B cell (primary cell): Measurements from ENCODE around the gene CYP8B1. TPM values are rescaled to one million over a fixed set of nuclear protein-coding genes. Genes with fewer than 3 reads are reported as not detected.

Experiments used
- ATAC-seq: fragments of 200-7000 bp; cut with Tn5 transposase; one replicate; pipeline ENCODE4 v1.10.0; 2021; ENCODE audit warnings: low read depth, mild to moderate bottlenecking, moderate number of reproducible peaks, moderate library complexity
- CTCF ChIA-PET: fragments of 350-600 bp; sonication (Branson Sonifier 250); formaldehyde crosslinking; loops from one replicate; lab custom pipeline; 2021; ENCODE audit warnings: antibody characterized with exemption, inconsistent platforms; lab: Charles Lee
- POLR2A ChIA-PET: fragments of 350-600 bp; sonication (Branson Sonifier 250); formaldehyde crosslinking; loops from one replicate; lab custom pipeline; 2021; ENCODE audit warnings: antibody characterized with exemption; lab: Charles Lee
- DNase-seq: peaks from one replicate; pipeline ENCODE4 v3.0.0; 2013
- H2AFZ ChIP-seq: 2 replicates; pipeline ENCODE4 v1.6.1; 2012; ENCODE audit warnings: mild to moderate bottlenecking, low read depth, low read length; ENCODE audit not compliant: insufficient read depth, poor library complexity, severe bottlenecking
- H3K27ac ChIP-seq, 2 donors: 1 replicate in 1 of 2; 2 replicates in 1 of 2; pipeline ENCODE4 v1.5.1; 2012 to 2013; ENCODE audit warnings: low read length in 2 of 2, mild to moderate bottlenecking in 2 of 2, moderate library complexity in 1 of 2
- H3K27me3 ChIP-seq, 4 experiments: fragments of 200-600 bp in 1 of 4; sonication (generic) in 1 of 4; replicated peaks in 1 of 4; 1 replicate in 2 of 4; 2 replicates in 2 of 4; pipeline versions ENCODE4 v1.6.1 to v1.7.0; 2013 to 2016; ENCODE audit warnings: low read length in 3 of 4, mild to moderate bottlenecking in 2 of 4, mixed read lengths in 1 of 4, moderate library complexity in 1 of 4; ENCODE audit not compliant: insufficient read depth in 4 of 4, control insufficient read depth in 3 of 4; ENCODE audit errors: control extremely low read depth in 1 of 4
- H3K36me3 ChIP-seq, 2 experiments: replicated peaks in 1 of 2; 1 replicate in 1 of 2; 2 replicates in 1 of 2; pipeline versions ENCODE4 v1.6.1 to v1.7.1; 2013; ENCODE audit warnings: low read length in 1 of 2; ENCODE audit not compliant: insufficient read depth in 2 of 2, control insufficient read depth in 1 of 2; ENCODE audit errors: control extremely low read depth in 1 of 2, extremely low read depth in 1 of 2
- H3K4me1 ChIP-seq, 2 donors: fragments of 200-600 bp in 1 of 2; sonication (generic) in 1 of 2; 1 replicate in 1 of 2; 2 replicates in 1 of 2; pipeline versions ENCODE4 v1.5.1 to v1.6.1; 2013 to 2017; ENCODE audit warnings: low read length in 2 of 2; ENCODE audit not compliant: control insufficient read depth in 2 of 2, insufficient read depth in 2 of 2
- H3K4me2 ChIP-seq: replicated peaks from 2 replicates; pipeline ENCODE3; 2012; ENCODE audit warnings: mild to moderate bottlenecking, low read depth, low read length; ENCODE audit not compliant: poor library complexity, severe bottlenecking
- H3K4me3 ChIP-seq, 5 experiments: fragments of 200-600 bp in 1 of 5; sonication (generic) in 1 of 5; 1 replicate in 3 of 5; 2 replicates in 2 of 5; pipeline versions ENCODE4 v1.5.1 to v1.7.0; 2011 to 2016; ENCODE audit warnings: low read length in 4 of 5, mild to moderate bottlenecking in 4 of 5, low read depth in 2 of 5, control low read depth in 1 of 5, moderate library complexity in 1 of 5; ENCODE audit not compliant: insufficient read depth in 1 of 5; ENCODE audit errors: control extremely low read depth in 1 of 5, extremely low read depth in 1 of 5
- H3K79me2 ChIP-seq: fragments of 200-600 bp; sonication (generic); one replicate; pipeline ENCODE4 v1.6.0; 2016; ENCODE audit warnings: low read length; ENCODE audit not compliant: control insufficient read depth, insufficient read depth
- H3K9ac ChIP-seq: fragments of 200-600 bp; sonication (generic); 2 replicates; pipeline ENCODE4 v1.6.1; 2017; ENCODE audit warnings: mild to moderate bottlenecking, low read length, moderate library complexity
- H3K9me3 ChIP-seq, 3 donors: one replicate each; pipeline versions ENCODE4 v1.6.1 to v1.7.1; 2013; ENCODE audit warnings: low read length in 2 of 3; ENCODE audit not compliant: control insufficient read depth in 2 of 3, insufficient read depth in 1 of 3; ENCODE audit errors: control extremely low read depth in 1 of 3
- H4K20me1 ChIP-seq: 2 replicates; pipeline ENCODE4 v1.6.0; 2012; ENCODE audit warnings: mild to moderate bottlenecking, low read length; ENCODE audit not compliant: insufficient read depth, control insufficient read depth, poor library complexity, severe bottlenecking
- H3K27ac Mint-ChIP-seq: one replicate; pipeline ENCODE4 v1.8.0; 2021; ENCODE audit warnings: mixed read lengths
- H3K27me3 Mint-ChIP-seq: one replicate; pipeline ENCODE4 v1.8.0; 2021; ENCODE audit warnings: mixed read lengths
- H3K4me1 Mint-ChIP-seq: one replicate; pipeline ENCODE4 v1.8.0; 2021; ENCODE audit warnings: mixed read lengths
- H3K4me3 Mint-ChIP-seq: one replicate; pipeline ENCODE4 v1.8.0; 2021; ENCODE audit warnings: mixed read lengths
- H3K9me3 Mint-ChIP-seq: one replicate; pipeline ENCODE4 v1.8.0; 2022; ENCODE audit warnings: mixed read lengths; ENCODE audit not compliant: insufficient read depth
- CTCF ChIP-seq: fragments of 200-600 bp; IDR thresholded peaks from one replicate; pipeline ENCODE4 v1.8.0; 2022; ENCODE audit warnings: antibody characterized with exemption, mild to moderate bottlenecking
- EZH2 ChIP-seq: IDR thresholded peaks from 2 replicates; pipeline ENCODE4 v1.6.1; 2012; ENCODE audit warnings: borderline replicate concordance, low read depth, mild to moderate bottlenecking, moderate library complexity, low read length; ENCODE audit not compliant: insufficient read depth, poor library complexity, severe bottlenecking
- WGBS: methylation state at CpG from one replicate; pipeline ENCODE4 v1.1.5; 2013; ENCODE audit warnings: missing lambda C conversion rate; ENCODE audit not compliant: insufficient coverage; 5-methylcytosine and 5-hydroxymethylcytosine counted together
- intact Hi-C: fragments of 100-400 bp; cut with micrococcal nuclease; formaldehyde crosslinking; loops from one replicate; pipeline ENCODE4 v1.10.0; 2022
- polyA plus RNA-seq: library from polyadenylated mRNA; depleted of rRNA; stranded (reverse); fragments of >200 nt; gene quantifications from 2 replicates; pipeline ENCODE4 v1.2.3, GENCODE V29; 2012
- total RNA-seq, 2 donors: library from RNA; stranded (reverse); fragments of 120-200 nt in 1 of 2; gene quantifications; 1 replicate in 1 of 2; 2 replicates in 1 of 2; pipeline versions ENCODE4 v1.2.3 to v1.2.4, GENCODE V29; 2013 to 2022

The CYP8B1 gene
- total and polyA plus RNA-seq, 2 donors (not counting 1 experiment from before 2014, with no cell fraction given), result not detected

GRCh38 chr3:42864321-42864950 is 11.2 kb downstream of the CYP8B1 start:
- ATAC-seq (no peak), DNase-seq (no peak)
- Histone ChIP-seq H3K9me3 (no peaks in the 10 kb centered on the region), H3K36me3 (no peaks in the 10 kb centered on the region), H3K27me3 (no peaks in the 10 kb centered on the region), H3K4me2 (no peak overlapping the region), H3K4me1 (no peaks in the 10 kb centered on the region), H3K9ac (no peak overlapping the region), H3K27ac (no peak overlapping the region), H4K20me1 (no peaks in the 10 kb centered on the region), H3K4me3 (no peak overlapping the region), H3K79me2 (no peaks in the 10 kb centered on the region), H2AFZ (no peak overlapping the region)
- ChIA-PET POLR2A (no interaction called here), CTCF (no interaction called here)
- no peak overlapping the region for H3K4me3 Mint-ChIP-seq
- no peak for TF ChIP-seq EZH2
- TF ChIP-seq CTCF, result no peak
- H3K27ac Mint-ChIP-seq, result no peak overlapping the region
- WGBS, result 96% methylated on average over 12 of the region's 15 CpGs
- no peaks in the 10 kb centered on the region for H3K27me3 Mint-ChIP-seq
- H3K4me1 Mint-ChIP-seq, result no peaks in the 10 kb centered on the region
- no peaks in the 10 kb centered on the region for H3K9me3 Mint-ChIP-seq
- intact Hi-C loops, result no loop called here

GRCh38 chr3:42856544-42856943 is 19.1 kb downstream of the CYP8B1 start:
- H3K4me1 ChIP-seq, result peaks cover 12% of the 10 kb centered on the region in 2 donors
- no peaks in the 10 kb centered on the region for H3K9me3 Mint-ChIP-seq
- 6% methylated on average over 3 of the region's 3 CpGs for WGBS
- H2AFZ ChIP-seq, result no peak overlapping the region
- H3K4me2 ChIP-seq, result peak overlapping the region; percentile 18
- no peaks in the 10 kb centered on the region for H3K9me3 ChIP-seq
- intact Hi-C loops, result no loop called here
- ChIA-PET CTCF (interaction anchor here (1.9 kb wide), 1 partner anchor 17 kb away, joined by 6 read pairs; no protein-coding TSS in a partner anchor), POLR2A (no interaction called here)
- H3K4me1 Mint-ChIP-seq, result peaks cover 21% of the 10 kb centered on the region
- H3K9ac ChIP-seq, result no peak overlapping the region
- H3K79me2 ChIP-seq, result no peaks in the 10 kb centered on the region
- no peaks in the 10 kb centered on the region for H3K27me3 ChIP-seq
- ATAC-seq (no peak), DNase-seq (peak; percentile 16)
- no peak for TF ChIP-seq CTCF
- no peak for TF ChIP-seq EZH2
- peaks cover 12% of the 10 kb centered on the region for H3K27me3 Mint-ChIP-seq
- no peaks in the 10 kb centered on the region for H3K36me3 ChIP-seq
- H4K20me1 ChIP-seq, result no peaks in the 10 kb centered on the region
- no peak overlapping the region for H3K27ac Mint-ChIP-seq
- H3K4me3 Mint-ChIP-seq, result no peak overlapping the region
- H3K4me3 ChIP-seq, result no peak overlapping the region
- no peak overlapping the region for H3K27ac ChIP-seq
